GM11168 (cell line): ENCODE results near the gene CLEC4F.
"Not testable (repeated sequence)": the region's sequence is repeated elsewhere in the genome, so short reads cannot be mapped to it uniquely, and the experiment has no call there.

ENCODE experiments used
- in situ Hi-C: fragments of 300-500 bp; cut with MboI; formaldehyde crosslinking; loops from one replicate; pipeline ENCODE4 v1.12.0; 2022; ENCODE audit warnings: low sequenced_read_pairs; ENCODE audit not compliant: unreplicated experiment

Gene CLEC4F

GRCh38 chr2:70828115-70828514 is 7.7 kb upstream of the CLEC4F start:
- in situ Hi-C loops, result no loop called here

GRCh38 chr2:70827388-70827787 is 7.0 kb upstream of the CLEC4F start:
- in situ Hi-C loops, result no loop called here

- in situ Hi-C loops, result no loop called here
These were observed 6.4 kb upstream of the CLEC4F start for GRCh38 chr2:70826696-70827350.

GRCh38 chr2:70823249-70823648 is 2.9 kb upstream of the CLEC4F start:
- in situ Hi-C loops, result no loop called here

- in situ Hi-C loops, result no loop called here
These were observed 2.4 kb upstream of the CLEC4F start for GRCh38 chr2:70822843-70823242.

GRCh38 chr2:70817284-70817954 is 3.0 kb downstream of the CLEC4F start:
- in situ Hi-C loops, result no loop called here

- in situ Hi-C loops, result no loop called here
These were observed 3.7 kb downstream of the CLEC4F start for GRCh38 chr2:70816726-70817125.

- in situ Hi-C loops, result no loop called here
These were observed 11.1 kb downstream of the CLEC4F start for GRCh38 chr2:70808983-70809958.

- in situ Hi-C loops, result no loop called here
These were observed 12.6 kb downstream of the CLEC4F start for GRCh38 chr2:70807828-70808118.

GRCh38 chr2:70807102-70807827 is 13.1 kb downstream of the CLEC4F start:
- in situ Hi-C loops, result no loop called here

GRCh38 chr2:70806620-70807019 is 13.8 kb downstream of the CLEC4F start:
- in situ Hi-C loops, result no loop called here

- in situ Hi-C loops, result no loop called here
These were observed 14.4 kb downstream of the CLEC4F start for GRCh38 chr2:70806013-70806412.

- in situ Hi-C loops, result no loop called here
These were observed 18.7 kb downstream of the CLEC4F start for GRCh38 chr2:70801607-70802263.

- in situ Hi-C loops, result no loop called here
These were observed 20.7 kb downstream of the CLEC4F start for GRCh38 chr2:70799706-70800105.

- in situ Hi-C loops, result not testable (repeated sequence)
These were observed 22.4 kb downstream of the CLEC4F start for GRCh38 chr2:70797996-70798395.

- in situ Hi-C loops, result no loop called here
These were observed 22.9 kb downstream of the CLEC4F start for GRCh38 chr2:70797506-70797905.

- in situ Hi-C loops, result no loop called here
These were observed 24.1 kb downstream of the CLEC4F start for GRCh38 chr2:70796262-70796661.

- in situ Hi-C loops, result no loop called here
These were observed 25.0 kb downstream of the CLEC4F start for GRCh38 chr2:70795164-70795995.

- in situ Hi-C loops, result no loop called here
These were observed 26.9 kb downstream of the CLEC4F start for GRCh38 chr2:70793450-70793849.
